GM18499 (cell line): ENCODE measurements around the gene LINGO3.
"Not testable (repeated sequence)": the region's sequence is repeated elsewhere in the genome, so short reads cannot be mapped to it uniquely, and the experiment has no call there.

Experiments
- ATAC-seq: cut with Tn5 transposase; IDR thresholded peaks from one replicate; pipeline ENCODE4 v1.9.1; 2021; ENCODE audit warnings: moderate number of reproducible peaks; ENCODE audit not compliant: insufficient read depth, unreplicated experiment

The LINGO3 gene

GRCh38 chr19:2308114-2308556 lies at the start of gene LINGO3:
TSS of gene LINGO3 (minus strand) at chr19:2308154. CDS start at chr19:2291776, 16,378 bp downstream.
- no peak for ATAC-seq

GRCh38 chr19:2356036-2356646 lies 48.2 kb upstream of the LINGO3 start:
- no peak for ATAC-seq

GRCh38 chr19:2355168-2356035 lies 47.4 kb upstream of the LINGO3 start:
- ATAC-seq = no peak

GRCh38 chr19:2354670-2355069 lies 46.7 kb upstream of the LINGO3 start:
- no peak for ATAC-seq

- ATAC-seq = no peak
These were observed 46.1 kb upstream of the LINGO3 start for GRCh38 chr19:2353887-2354592.

GRCh38 chr19:2353159-2353886 lies 45.4 kb upstream of the LINGO3 start:
- no peak for ATAC-seq

- ATAC-seq = no peak
These were observed 44.2 kb upstream of the LINGO3 start for GRCh38 chr19:2352121-2352520.

GRCh38 chr19:2351591-2351990 lies 43.6 kb upstream of the LINGO3 start:
- ATAC-seq = no peak

GRCh38 chr19:2350656-2351055 lies 42.7 kb upstream of the LINGO3 start:
- ATAC-seq = no peak

GRCh38 chr19:2349818-2350217 lies 41.9 kb upstream of the LINGO3 start:
- ATAC-seq = not testable (repeated sequence)

GRCh38 chr19:2345794-2346663 lies 38.1 kb upstream of the LINGO3 start:
- no peak for ATAC-seq

- no peak for ATAC-seq
These were observed 37.1 kb upstream of the LINGO3 start for GRCh38 chr19:2345076-2345475.

GRCh38 chr19:2344381-2344870 lies 36.5 kb upstream of the LINGO3 start:
- no peak for ATAC-seq

- ATAC-seq = no peak
These were observed 35.5 kb upstream of the LINGO3 start for GRCh38 chr19:2343289-2343982.

GRCh38 chr19:2342656-2343288 lies 34.8 kb upstream of the LINGO3 start:
- no peak for ATAC-seq

- no peak for ATAC-seq
These were observed 34.0 kb upstream of the LINGO3 start for GRCh38 chr19:2341982-2342381.

GRCh38 chr19:2341244-2341751 lies 33.3 kb upstream of the LINGO3 start:
- no peak for ATAC-seq
